Measurements from ENCODE around the gene LHFPL6.

LHFPL6 gene

DNA sequence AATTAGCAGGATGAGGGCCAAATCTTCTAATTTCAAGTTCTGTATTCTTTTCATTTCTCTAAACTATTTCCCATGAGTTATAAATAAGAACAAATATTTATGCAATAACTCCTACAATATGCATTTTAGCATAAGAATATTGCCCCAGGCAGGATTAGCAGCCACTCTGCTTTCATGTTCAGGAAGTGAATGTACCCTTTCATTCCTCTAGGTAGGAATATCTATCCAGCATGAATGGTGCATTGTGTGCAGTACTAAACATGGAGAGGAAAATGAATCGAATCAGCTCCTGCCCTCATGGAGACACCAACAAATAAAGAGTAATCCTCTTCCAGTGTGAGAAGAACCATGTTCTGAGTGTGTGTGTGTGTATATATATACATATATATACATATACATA lies 41.0 kb downstream of the LHFPL6 start:
- H3K4me1 ChIP-seq (ENCODE audit: control insufficient read depth, low read depth, low read length), result peaks cover 2% of the 10 kb centered on the region
- no peak overlapping the region for H3K9ac ChIP-seq (ENCODE audit: low read length)
- H3K4me2 ChIP-seq (ENCODE audit: low read length), result no peak overlapping the region
- no peak overlapping the region for H3K18ac ChIP-seq (ENCODE audit: low read length)
- no peak overlapping the region for H2BK5ac ChIP-seq (ENCODE audit: low read length)
- H2AK5ac ChIP-seq (ENCODE audit: low read length), result no peak overlapping the region
- WGBS (ENCODE audit: extremely low coverage, insufficient coverage, low lambda C conversion rate), result no CpG with 5 or more reads among the region's 1 CpG
- H2BK120ac ChIP-seq (ENCODE audit: low read depth, low read length), result no peak overlapping the region
- H3K27me3 ChIP-seq (ENCODE audit: insufficient read depth, low read length, poor library complexity), result no peaks in the 10 kb centered on the region
- H2BK15ac ChIP-seq (replicated peaks; ENCODE audit: low read depth), result no peak overlapping the region
- H3K79me2 ChIP-seq (ENCODE audit: control insufficient read depth, insufficient read depth, low read length), result no peaks in the 10 kb centered on the region
- no peak overlapping the region for H3K27ac ChIP-seq (ENCODE audit: low read depth, low read length)
- H3K4ac ChIP-seq (ENCODE audit: low read depth, low read length), result no peak overlapping the region
- H4K8ac ChIP-seq (ENCODE audit: low read depth, low read length), result no peak overlapping the region
- no peak overlapping the region for H3K4me3 ChIP-seq (ENCODE audit: low read length)
- DNase-seq, result no peak
- H3K79me1 ChIP-seq (ENCODE audit: low read length), result no peaks in the 10 kb centered on the region
- no peak overlapping the region for H4K5ac ChIP-seq (ENCODE audit: low read length)
- no peak overlapping the region for H3K23ac ChIP-seq (ENCODE audit: low read length)
- H3K56ac ChIP-seq (ENCODE audit: low read length), result no peak overlapping the region
- no peaks in the 10 kb centered on the region for H3K36me3 ChIP-seq (ENCODE audit: control insufficient read depth, insufficient read depth, low read length)

DNA sequence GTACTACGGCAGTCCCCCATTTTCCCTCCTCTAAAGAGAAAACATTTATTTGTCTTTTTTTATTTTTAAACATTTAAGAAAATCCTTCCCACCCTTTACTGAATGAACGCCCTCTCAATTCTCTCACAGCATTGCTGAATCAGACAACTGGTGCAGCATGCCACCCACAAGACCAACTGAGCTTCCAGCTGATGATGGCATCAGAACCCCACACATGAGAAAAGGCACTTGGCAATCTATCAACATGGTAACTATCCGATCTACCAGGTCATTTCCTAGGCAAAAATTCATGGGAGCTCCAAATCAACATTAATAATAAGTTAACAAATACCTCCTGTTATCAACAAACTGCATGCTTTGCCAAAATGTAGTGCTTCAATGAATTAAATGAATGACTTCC lies 43.1 kb downstream of the LHFPL6 start:
- no peak overlapping the region for H3K23ac ChIP-seq (ENCODE audit: low read length)
- H2BK5ac ChIP-seq (ENCODE audit: low read length), result no peak overlapping the region
- H3K4ac ChIP-seq (ENCODE audit: low read depth, low read length), result no peak overlapping the region
- WGBS (ENCODE audit: extremely low coverage, insufficient coverage, low lambda C conversion rate), result no CpG with 5 or more reads among the region's 3 CpGs
- H4K5ac ChIP-seq (ENCODE audit: low read length), result no peak overlapping the region
- H2AK5ac ChIP-seq (ENCODE audit: low read length), result no peak overlapping the region
- DNase-seq, result no peak
- H3K9ac ChIP-seq (ENCODE audit: low read length), result no peak overlapping the region
- H4K8ac ChIP-seq (ENCODE audit: low read depth, low read length), result no peak overlapping the region
- peaks cover 2% of the 10 kb centered on the region for H3K4me1 ChIP-seq (ENCODE audit: control insufficient read depth, low read depth, low read length)
- no peaks in the 10 kb centered on the region for H3K27me3 ChIP-seq (ENCODE audit: insufficient read depth, low read length, poor library complexity)
- no peak overlapping the region for H2BK15ac ChIP-seq (replicated peaks; ENCODE audit: low read depth)
- H3K27ac ChIP-seq (ENCODE audit: low read depth, low read length), result no peak overlapping the region
- H3K4me2 ChIP-seq (ENCODE audit: low read length), result no peak overlapping the region
- no peaks in the 10 kb centered on the region for H3K79me1 ChIP-seq (ENCODE audit: low read length)
- H2BK120ac ChIP-seq (ENCODE audit: low read depth, low read length), result no peak overlapping the region
- no peak overlapping the region for H3K4me3 ChIP-seq (ENCODE audit: low read length)
- no peak overlapping the region for H3K56ac ChIP-seq (ENCODE audit: low read length)
- no peak overlapping the region for H3K18ac ChIP-seq (ENCODE audit: low read length)
- no peaks in the 10 kb centered on the region for H3K79me2 ChIP-seq (ENCODE audit: control insufficient read depth, insufficient read depth, low read length)
- no peaks in the 10 kb centered on the region for H3K36me3 ChIP-seq (ENCODE audit: control insufficient read depth, insufficient read depth, low read length)

DNA sequence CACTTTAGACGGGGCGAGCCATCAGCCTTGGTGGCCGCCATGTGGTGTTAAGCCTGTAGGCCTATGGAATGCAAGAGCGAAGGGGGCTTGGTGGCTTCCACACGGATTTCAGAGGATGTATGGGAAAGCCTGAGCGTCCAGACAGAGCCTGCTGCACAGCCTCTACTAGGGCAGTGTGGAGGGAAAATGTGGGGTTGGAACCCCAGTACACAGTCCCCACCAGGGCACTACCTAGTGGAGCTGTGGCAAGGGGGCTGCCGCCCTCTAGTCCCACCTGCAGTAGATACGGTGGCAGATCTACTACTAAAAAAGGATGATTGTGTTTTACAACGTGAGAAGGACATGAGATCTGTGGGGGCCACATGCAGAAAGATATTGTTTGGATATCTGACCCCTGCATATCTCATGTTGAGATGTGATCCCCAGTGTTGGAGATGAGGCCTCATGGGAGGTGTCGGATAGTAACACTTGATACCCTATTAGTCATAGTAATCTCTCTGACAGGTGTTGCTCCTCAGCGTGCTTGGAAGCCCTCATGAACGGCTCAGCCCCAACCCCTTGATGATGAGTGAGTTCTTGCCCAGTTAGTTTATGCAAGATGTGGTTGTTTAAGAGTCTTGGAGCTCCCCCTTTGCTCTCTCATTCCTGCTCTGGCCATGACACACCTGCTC lies 45.6 kb downstream of the LHFPL6 start:
- Histone ChIP-seq H4K8ac (ENCODE audit: low read depth, low read length) (no peak overlapping the region), H3K18ac (ENCODE audit: low read length) (no peak overlapping the region), H3K4me3 (ENCODE audit: low read length) (no peak overlapping the region), H2BK15ac (replicated peaks; ENCODE audit: low read depth) (no peak overlapping the region), H3K36me3 (ENCODE audit: control insufficient read depth, insufficient read depth, low read length) (no peaks in the 10 kb centered on the region), H3K23ac (ENCODE audit: low read length) (no peak overlapping the region), H4K5ac (ENCODE audit: low read length) (no peak overlapping the region), H3K27me3 (ENCODE audit: insufficient read depth, low read length, poor library complexity) (no peaks in the 10 kb centered on the region), H3K79me1 (ENCODE audit: low read length) (no peaks in the 10 kb centered on the region), H3K56ac (ENCODE audit: low read length) (no peak overlapping the region), H2BK5ac (ENCODE audit: low read length) (no peak overlapping the region), H3K27ac (ENCODE audit: low read depth, low read length) (no peak overlapping the region), H2BK120ac (ENCODE audit: low read depth, low read length) (no peak overlapping the region), H2AK5ac (ENCODE audit: low read length) (no peak overlapping the region), H3K4ac (ENCODE audit: low read depth, low read length) (no peak overlapping the region), H3K4me1 (ENCODE audit: control insufficient read depth, low read depth, low read length) (no peaks in the 10 kb centered on the region), H3K79me2 (ENCODE audit: control insufficient read depth, insufficient read depth, low read length) (no peaks in the 10 kb centered on the region), H3K9ac (ENCODE audit: low read length) (no peak overlapping the region), H3K4me2 (ENCODE audit: low read length) (no peak overlapping the region)
- DNase-seq, result no peak
- no CpG with 5 or more reads among the region's 12 CpGs for WGBS (ENCODE audit: extremely low coverage, insufficient coverage, low lambda C conversion rate)

DNA sequence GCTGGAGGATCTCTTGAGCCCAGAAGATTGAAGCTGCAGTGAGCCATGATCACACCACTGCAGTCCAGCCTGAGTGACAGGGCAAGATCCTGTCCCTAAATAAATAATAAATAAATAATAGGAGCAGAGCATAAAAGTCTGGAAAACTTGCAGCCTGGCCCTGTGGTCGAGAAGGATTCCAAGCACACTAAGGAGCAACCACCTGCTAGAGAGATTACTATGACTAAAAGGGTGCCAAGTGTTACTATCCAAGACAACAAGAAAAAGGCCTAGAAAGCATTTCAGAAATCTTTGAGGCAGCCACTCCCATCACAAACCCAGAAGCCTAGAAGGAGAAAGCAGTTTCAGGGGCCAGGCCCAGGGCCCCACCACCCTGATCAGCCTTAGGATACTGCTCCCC lies 46.1 kb downstream of the LHFPL6 start:
- Histone ChIP-seq H3K23ac (ENCODE audit: low read length) (no peak overlapping the region), H3K4me3 (ENCODE audit: low read length) (no peak overlapping the region), H3K27ac (ENCODE audit: low read depth, low read length) (no peak overlapping the region), H3K36me3 (ENCODE audit: control insufficient read depth, insufficient read depth, low read length) (no peaks in the 10 kb centered on the region), H2BK5ac (ENCODE audit: low read length) (no peak overlapping the region), H3K4me1 (ENCODE audit: control insufficient read depth, low read depth, low read length) (no peaks in the 10 kb centered on the region), H2BK15ac (replicated peaks; ENCODE audit: low read depth) (no peak overlapping the region), H2BK120ac (ENCODE audit: low read depth, low read length) (no peak overlapping the region), H4K8ac (ENCODE audit: low read depth, low read length) (no peak overlapping the region), H3K18ac (ENCODE audit: low read length) (no peak overlapping the region), H3K79me1 (ENCODE audit: low read length) (no peaks in the 10 kb centered on the region), H3K4me2 (ENCODE audit: low read length) (no peak overlapping the region), H3K9ac (ENCODE audit: low read length) (no peak overlapping the region), H3K4ac (ENCODE audit: low read depth, low read length) (no peak overlapping the region), H4K5ac (ENCODE audit: low read length) (no peak overlapping the region), H3K56ac (ENCODE audit: low read length) (no peak overlapping the region), H3K27me3 (ENCODE audit: insufficient read depth, low read length, poor library complexity) (no peaks in the 10 kb centered on the region), H3K79me2 (ENCODE audit: control insufficient read depth, insufficient read depth, low read length) (no peaks in the 10 kb centered on the region), H2AK5ac (ENCODE audit: low read length) (no peak overlapping the region)
- WGBS (ENCODE audit: extremely low coverage, insufficient coverage, low lambda C conversion rate), result no CpG with 5 or more reads among the region's 1 CpG
- DNase-seq, result no peak

DNA sequence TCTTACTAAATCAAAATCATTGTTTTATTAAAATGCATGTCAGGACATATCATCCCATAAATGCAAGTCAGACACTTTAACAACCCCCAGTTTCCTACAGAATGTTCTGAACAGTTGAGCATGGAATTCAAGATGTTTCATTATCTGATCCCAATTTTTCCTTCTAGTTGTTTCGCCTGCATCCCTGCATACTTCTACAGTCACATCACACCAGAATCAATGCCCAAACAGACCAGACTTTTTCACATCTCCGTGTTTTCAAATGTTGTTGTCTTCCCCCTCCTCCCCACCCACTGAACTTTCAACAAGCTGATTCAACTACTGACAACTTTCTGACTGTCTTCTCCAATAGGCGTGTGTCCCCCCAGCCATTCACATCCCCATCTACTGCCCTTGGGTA lies 48.6 kb downstream of the LHFPL6 start:
- H2BK5ac ChIP-seq (ENCODE audit: low read length), result no peak overlapping the region
- no peak overlapping the region for H3K56ac ChIP-seq (ENCODE audit: low read length)
- no peak overlapping the region for H3K4ac ChIP-seq (ENCODE audit: low read depth, low read length)
- H3K36me3 ChIP-seq (ENCODE audit: control insufficient read depth, insufficient read depth, low read length), result no peaks in the 10 kb centered on the region
- no peak overlapping the region for H2AK5ac ChIP-seq (ENCODE audit: low read length)
- no peak overlapping the region for H4K8ac ChIP-seq (ENCODE audit: low read depth, low read length)
- H4K5ac ChIP-seq (ENCODE audit: low read length), result no peak overlapping the region
- DNase-seq, result no peak
- no CpG with 5 or more reads among the region's 3 CpGs for WGBS (ENCODE audit: extremely low coverage, insufficient coverage, low lambda C conversion rate)
- no peak overlapping the region for H3K9ac ChIP-seq (ENCODE audit: low read length)
- no peaks in the 10 kb centered on the region for H3K79me1 ChIP-seq (ENCODE audit: low read length)
- H3K23ac ChIP-seq (ENCODE audit: low read length), result no peak overlapping the region
- H3K18ac ChIP-seq (ENCODE audit: low read length), result no peak overlapping the region
- no peaks in the 10 kb centered on the region for H3K27me3 ChIP-seq (ENCODE audit: insufficient read depth, low read length, poor library complexity)
- H3K27ac ChIP-seq (ENCODE audit: low read depth, low read length), result no peak overlapping the region
- H3K4me1 ChIP-seq (ENCODE audit: control insufficient read depth, low read depth, low read length), result no peaks in the 10 kb centered on the region
- H3K4me3 ChIP-seq (ENCODE audit: low read length), result no peak overlapping the region
- H2BK15ac ChIP-seq (replicated peaks; ENCODE audit: low read depth), result no peak overlapping the region
- no peak overlapping the region for H3K4me2 ChIP-seq (ENCODE audit: low read length)
- no peaks in the 10 kb centered on the region for H3K79me2 ChIP-seq (ENCODE audit: control insufficient read depth, insufficient read depth, low read length)
- H2BK120ac ChIP-seq (ENCODE audit: low read depth, low read length), result no peak overlapping the region

DNA sequence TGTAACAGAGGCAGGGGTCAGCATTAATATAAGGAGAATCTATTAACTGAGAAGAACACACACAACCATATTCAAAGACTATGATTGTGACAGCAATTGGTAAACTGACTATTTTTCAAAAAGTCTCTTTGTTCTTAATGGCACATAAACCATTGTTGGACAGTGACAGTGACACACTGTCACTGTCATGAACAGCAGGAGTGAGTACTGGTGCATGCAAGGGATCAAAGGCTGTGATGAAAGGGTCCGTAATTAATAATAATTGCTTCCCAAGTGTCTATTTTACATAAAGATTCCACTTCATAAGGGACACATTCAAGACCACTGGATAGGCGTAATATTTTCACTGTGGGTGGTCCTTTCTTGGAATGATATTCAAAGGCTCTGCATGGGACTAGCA lies 50.7 kb downstream of the LHFPL6 start:
- no peaks in the 10 kb centered on the region for H3K36me3 ChIP-seq (ENCODE audit: control insufficient read depth, insufficient read depth, low read length)
- peaks cover under 1% of the 10 kb centered on the region for H3K27me3 ChIP-seq (ENCODE audit: insufficient read depth, low read length, poor library complexity)
- H3K4me3 ChIP-seq (ENCODE audit: low read length), result no peak overlapping the region
- no peak overlapping the region for H3K4ac ChIP-seq (ENCODE audit: low read depth, low read length)
- H2BK5ac ChIP-seq (ENCODE audit: low read length), result no peak overlapping the region
- no peaks in the 10 kb centered on the region for H3K4me1 ChIP-seq (ENCODE audit: control insufficient read depth, low read depth, low read length)
- no peak overlapping the region for H3K23ac ChIP-seq (ENCODE audit: low read length)
- H4K5ac ChIP-seq (ENCODE audit: low read length), result no peak overlapping the region
- H2BK15ac ChIP-seq (replicated peaks; ENCODE audit: low read depth), result no peak overlapping the region
- WGBS (ENCODE audit: extremely low coverage, insufficient coverage, low lambda C conversion rate), result no CpG with 5 or more reads among the region's 2 CpGs
- H3K9ac ChIP-seq (ENCODE audit: low read length), result no peak overlapping the region
- no peak overlapping the region for H4K8ac ChIP-seq (ENCODE audit: low read depth, low read length)
- DNase-seq, result no peak
- no peaks in the 10 kb centered on the region for H3K79me2 ChIP-seq (ENCODE audit: control insufficient read depth, insufficient read depth, low read length)
- no peaks in the 10 kb centered on the region for H3K79me1 ChIP-seq (ENCODE audit: low read length)
- no peak overlapping the region for H2AK5ac ChIP-seq (ENCODE audit: low read length)
- H3K4me2 ChIP-seq (ENCODE audit: low read length), result no peak overlapping the region
- no peak overlapping the region for H2BK120ac ChIP-seq (ENCODE audit: low read depth, low read length)
- no peak overlapping the region for H3K56ac ChIP-seq (ENCODE audit: low read length)
- no peak overlapping the region for H3K18ac ChIP-seq (ENCODE audit: low read length)
- no peak overlapping the region for H3K27ac ChIP-seq (ENCODE audit: low read depth, low read length)
